Measurements from ENCODE around the gene FBXO48. TPM values are rescaled to one million over a fixed set of nuclear protein-coding genes. Genes with fewer than 3 reads are reported as not detected.
"Not testable (repeated sequence)": the region's sequence is repeated elsewhere in the genome, so short reads cannot be mapped to it uniquely, and the experiment has no call there.

FBXO48 gene
- 1 to 10 TPM; 1.5 to 1.7 TPM for total RNA-seq

GRCh38 chr2:68467077-68467960, at the start of gene FBXO48, which contains the start of gene APLF:
Gene FBXO48 (minus strand): TSS chr2:68467294. CDS start chr2:68465145, 2,149 bp downstream.
Gene APLF (plus strand): TSS chr2:68467585. CDS start chr2:68467732, 147 bp downstream.
- Mint-ChIP-seq H3K27me3 (no peaks in the 10 kb centered on the region), H3K4me1 (peaks cover 42% of the 10 kb centered on the region), H3K9me3 (no peaks in the 10 kb centered on the region), H3K36me3 (peaks cover 2% of the 10 kb centered on the region), H3K27ac (peak within 1 kb of the TSS; percentile 93), H3K4me3 (peak within 1 kb of the TSS; percentile 95)
- DNase-seq = peak; percentile 94

GRCh38 chr2:68516051-68516955, 49.2 kb upstream of the FBXO48 start:
- H3K4me3 Mint-ChIP-seq = no peak overlapping the region
- H3K4me1 Mint-ChIP-seq = no peaks in the 10 kb centered on the region
- H3K36me3 Mint-ChIP-seq = peaks cover 7% of the 10 kb centered on the region

GRCh38 chr2:68514316-68514929, 47.3 kb upstream of the FBXO48 start:
- Mint-ChIP-seq H3K27ac (no peak overlapping the region), H3K4me3 (no peak overlapping the region), H3K9me3 (peaks cover 6% of the 10 kb centered on the region), H3K36me3 (peaks cover 6% of the 10 kb centered on the region), H3K4me1 (no peaks in the 10 kb centered on the region), H3K27me3 (no peaks in the 10 kb centered on the region)
- no peak for DNase-seq

More at GRCh38 chr2:68516051-68516955, 49.2 kb upstream of the FBXO48 start:
- Mint-ChIP-seq H3K27ac (no peak overlapping the region), H3K9me3 (peaks cover 6% of the 10 kb centered on the region), H3K27me3 (no peaks in the 10 kb centered on the region)
- DNase-seq = no peak

GRCh38 chr2:68512966-68513365, 45.9 kb upstream of the FBXO48 start:
- Mint-ChIP-seq H3K27ac (no peak overlapping the region), H3K27me3 (no peaks in the 10 kb centered on the region), H3K36me3 (peaks cover 19% of the 10 kb centered on the region), H3K9me3 (peaks cover 12% of the 10 kb centered on the region), H3K4me3 (no peak overlapping the region), H3K4me1 (no peaks in the 10 kb centered on the region)
- DNase-seq = no peak

GRCh38 chr2:68512326-68512725, 45.2 kb upstream of the FBXO48 start:
- DNase-seq = no peak
- Mint-ChIP-seq H3K4me3 (no peak overlapping the region), H3K36me3 (peaks cover 19% of the 10 kb centered on the region), H3K27ac (no peak overlapping the region), H3K9me3 (peaks cover 12% of the 10 kb centered on the region), H3K4me1 (no peaks in the 10 kb centered on the region), H3K27me3 (no peaks in the 10 kb centered on the region)

GRCh38 chr2:68506170-68506569, 39.1 kb upstream of the FBXO48 start:
- Mint-ChIP-seq H3K4me3 (no peak overlapping the region), H3K9me3 (peaks cover 6% of the 10 kb centered on the region), H3K27ac (no peak overlapping the region), H3K36me3 (peaks cover 14% of the 10 kb centered on the region), H3K27me3 (no peaks in the 10 kb centered on the region), H3K4me1 (peaks cover 13% of the 10 kb centered on the region)
- DNase-seq = no peak

- no peak for DNase-seq
- peaks cover 13% of the 10 kb centered on the region for H3K4me1 Mint-ChIP-seq
- H3K4me3 Mint-ChIP-seq = no peak overlapping the region
- H3K9me3 Mint-ChIP-seq = peaks cover 6% of the 10 kb centered on the region
- H3K36me3 Mint-ChIP-seq = peaks cover 14% of the 10 kb centered on the region
- no peak overlapping the region for H3K27ac Mint-ChIP-seq
- no peaks in the 10 kb centered on the region for H3K27me3 Mint-ChIP-seq
Observed at GRCh38 chr2:68505603-68506159, 38.6 kb upstream of the FBXO48 start.

GRCh38 chr2:68501768-68502167, 34.7 kb upstream of the FBXO48 start:
- Mint-ChIP-seq H3K4me3 (no peak overlapping the region), H3K4me1 (peaks cover 13% of the 10 kb centered on the region), H3K27ac (no peak overlapping the region), H3K9me3 (peaks cover 5% of the 10 kb centered on the region), H3K27me3 (no peaks in the 10 kb centered on the region), H3K36me3 (peaks cover 6% of the 10 kb centered on the region)
- no peak for DNase-seq

GRCh38 chr2:68500649-68501048, 33.6 kb upstream of the FBXO48 start:
- Mint-ChIP-seq H3K9me3 (peaks cover 10% of the 10 kb centered on the region), H3K4me3 (no peak overlapping the region), H3K27me3 (no peaks in the 10 kb centered on the region), H3K36me3 (peaks cover 11% of the 10 kb centered on the region), H3K4me1 (peaks cover 4% of the 10 kb centered on the region), H3K27ac (no peak overlapping the region)
- DNase-seq = no peak

- H3K36me3 Mint-ChIP-seq = peaks cover 23% of the 10 kb centered on the region
- DNase-seq = no peak
- peaks cover 12% of the 10 kb centered on the region for H3K9me3 Mint-ChIP-seq
- H3K4me3 Mint-ChIP-seq = no peak overlapping the region
- no peak overlapping the region for H3K27ac Mint-ChIP-seq
- no peaks in the 10 kb centered on the region for H3K4me1 Mint-ChIP-seq
- H3K27me3 Mint-ChIP-seq = no peaks in the 10 kb centered on the region
Observed at GRCh38 chr2:68499133-68499532, 32.0 kb upstream of the FBXO48 start.

GRCh38 chr2:68491582-68491981, 24.5 kb upstream of the FBXO48 start:
- DNase-seq = no peak
- no peak overlapping the region for H3K4me3 Mint-ChIP-seq
- no peak overlapping the region for H3K27ac Mint-ChIP-seq
- peaks cover 5% of the 10 kb centered on the region for H3K9me3 Mint-ChIP-seq
- no peaks in the 10 kb centered on the region for H3K27me3 Mint-ChIP-seq
- H3K4me1 Mint-ChIP-seq = peaks cover 6% of the 10 kb centered on the region
- H3K36me3 Mint-ChIP-seq = peaks cover 18% of the 10 kb centered on the region

- Mint-ChIP-seq H3K4me1 (peaks cover 6% of the 10 kb centered on the region), H3K36me3 (peaks cover 3% of the 10 kb centered on the region), H3K27ac (no peak overlapping the region), H3K4me3 (no peak overlapping the region), H3K27me3 (no peaks in the 10 kb centered on the region), H3K9me3 (no peaks in the 10 kb centered on the region)
- no peak for DNase-seq
Observed at GRCh38 chr2:68489282-68489681, 22.2 kb upstream of the FBXO48 start.

GRCh38 chr2:68488605-68489004, 21.5 kb upstream of the FBXO48 start:
- H3K36me3 Mint-ChIP-seq, H3K4me3 Mint-ChIP-seq, H3K4me1 Mint-ChIP-seq, H3K27me3 Mint-ChIP-seq, DNase-seq, H3K27ac Mint-ChIP-seq, H3K9me3 Mint-ChIP-seq: not testable (repeated sequence)

- Mint-ChIP-seq H3K27ac (no peak overlapping the region), H3K9me3 (no peaks in the 10 kb centered on the region), H3K36me3 (no peaks in the 10 kb centered on the region), H3K4me1 (peaks cover 6% of the 10 kb centered on the region), H3K4me3 (no peak overlapping the region), H3K27me3 (no peaks in the 10 kb centered on the region)
- DNase-seq = no peak
Observed at GRCh38 chr2:68487773-68488355, 20.8 kb upstream of the FBXO48 start.
